ENCODE data around the gene SIN3B.
A peak's percentile ranks its signal among the peaks of the same experiment; 100 is the strongest.
"Not testable (repeated sequence)": the region's sequence is repeated elsewhere in the genome, so short reads cannot be mapped to it uniquely, and the experiment has no call there.

SIN3B gene

GRCh38 chr19:16868423-16869130 is 39.4 kb downstream of the SIN3B start:
- no peak for DNase-seq (ENCODE audit: low read depth, low spot score)

GRCh38 chr19:16869331-16869972 is 40.3 kb downstream of the SIN3B start:
- no peak for DNase-seq (ENCODE audit: low read depth, low spot score)

- no peak for DNase-seq (ENCODE audit: low read depth, low spot score)
Observed at GRCh38 chr19:16871871-16872270, 42.7 kb downstream of the SIN3B start.

GRCh38 chr19:16872728-16873127 is 43.5 kb downstream of the SIN3B start:
- no peak for DNase-seq (ENCODE audit: low read depth, low spot score)

GRCh38 chr19:16873594-16873993 is 44.4 kb downstream of the SIN3B start:
- no peak for DNase-seq (ENCODE audit: low read depth, low spot score)

- no peak for DNase-seq (ENCODE audit: low read depth, low spot score)
Observed at GRCh38 chr19:16874250-16874977, 45.2 kb downstream of the SIN3B start.

- not testable (repeated sequence) for DNase-seq (ENCODE audit: low read depth, low spot score)
Observed at GRCh38 chr19:16874978-16875299, 45.7 kb downstream of the SIN3B start.

GRCh38 chr19:16875584-16876555 is 46.7 kb downstream of the SIN3B start:
- DNase-seq (ENCODE audit: low read depth, low spot score): no peak

- peak; percentile 53 for DNase-seq (ENCODE audit: low read depth, low spot score)
Observed at GRCh38 chr19:16876904-16877361, 47.7 kb downstream of the SIN3B start.

GRCh38 chr19:16877581-16877980 is 48.4 kb downstream of the SIN3B start:
- no peak for DNase-seq (ENCODE audit: low read depth, low spot score)

GRCh38 chr19:16878181-16878965 is 49.2 kb downstream of the SIN3B start:
- no peak for DNase-seq (ENCODE audit: low read depth, low spot score)

- DNase-seq (ENCODE audit: low read depth, low spot score): no peak
Observed at GRCh38 chr19:16880884-16881554, 51.8 kb downstream of the SIN3B start.

GRCh38 chr19:16882146-16882545 is 52.9 kb downstream of the SIN3B start:
- DNase-seq (ENCODE audit: low read depth, low spot score): no peak

GRCh38 chr19:16883522-16883921 is 54.3 kb downstream of the SIN3B start:
- DNase-seq (ENCODE audit: low read depth, low spot score): no peak

GRCh38 chr19:16885166-16885565 is 56.0 kb downstream of the SIN3B start:
- DNase-seq (ENCODE audit: low read depth, low spot score): no peak

- DNase-seq (ENCODE audit: low read depth, low spot score): no peak
Observed at GRCh38 chr19:16886305-16886880, 57.2 kb downstream of the SIN3B start.

GRCh38 chr19:16887353-16888265 is 58.4 kb downstream of the SIN3B start:
- DNase-seq (ENCODE audit: low read depth, low spot score): no peak

- no peak for DNase-seq (ENCODE audit: low read depth, low spot score)
Observed at GRCh38 chr19:16888629-16889365, 59.6 kb downstream of the SIN3B start, which contains the start of gene F2RL3. Gene F2RL3 (plus strand): TSS chr19:16888999. CDS start chr19:16889190, 191 bp downstream.
